ENCODE measurements around the gene ANAPC1. TPM values are rescaled to one million over a fixed set of nuclear protein-coding genes. Genes with fewer than 3 reads are reported as not detected.

Gene ANAPC1
- total RNA-seq = 40.4 and 63.4 TPM in 2 replicates

GRCh38 chr2:111883661-111884591 is at the start of gene ANAPC1:
Gene ANAPC1 (minus strand): TSS chr2:111884193. CDS start chr2:111880825, 3,368 bp downstream.

GRCh38 chr2:111897924-111898702 is 14.1 kb upstream of the ANAPC1 start, which contains the start of gene MERTK:
Gene MERTK (plus strand): TSS chr2:111898607. CDS start chr2:111898736, 129 bp downstream.

Other genes with a start within 250 kb of the ANAPC1 start
- gene MERTK, start 14.4 kb upstream of the ANAPC1 start, total RNA-seq = not detected in 2 replicates
- gene TMEM87B, start 171.1 kb upstream of the ANAPC1 start, total RNA-seq = 35.8 and 49.0 TPM in 2 replicates